Colonic mucosa (tissue), 4 donors: Measurements from ENCODE around the gene NUDT14. TPM values are rescaled to one million over a fixed set of nuclear protein-coding genes. Genes with fewer than 3 reads are reported as not detected.
A peak's percentile ranks its signal among the peaks of the same experiment; 100 is the strongest.

ENCODE experiments used
- DNase-seq: peaks from one replicate; pipeline ENCODE4 v3.0.0-alpha.2; 2020
- H3K27ac ChIP-seq: fragments of 200-600 bp; one replicate; pipeline ENCODE4 v1.8.0; 2021
- H3K27me3 ChIP-seq: fragments of 200-600 bp; one replicate; pipeline ENCODE4 v1.8.0; 2021
- H3K36me3 ChIP-seq: fragments of 200-600 bp; one replicate; pipeline ENCODE4 v1.8.0; 2021
- H3K4me1 ChIP-seq: fragments of 200-600 bp; one replicate; pipeline ENCODE4 v1.8.0; 2021; ENCODE audit warnings: mild to moderate bottlenecking
- H3K4me3 ChIP-seq: fragments of 200-600 bp; one replicate; pipeline ENCODE4 v1.8.0; 2021
- H3K9ac ChIP-seq, 2 donors: one replicate each; pipeline ENCODE4 v1.7.0; 2013; ENCODE audit warnings: control low read depth in 2 of 2, low read depth in 2 of 2, low read length in 2 of 2
- H3K9me3 ChIP-seq: fragments of 200-600 bp; one replicate; pipeline ENCODE4 v1.8.0; 2021
- intact Hi-C: fragments of 100-400 bp; cut with DNase I; formaldehyde crosslinking; loops from one replicate; pipeline ENCODE4 v1.14.1; 2022
- total RNA-seq, 2 donors: library from RNA; stranded (reverse); fragmentation: NEBNext Ultra II Directional in 1 of 2; extraction: Animal tissue kit (Norgen Biotek cat#: 25700) in 1 of 2; gene quantifications; one replicate each; pipeline ENCODE4 v1.2.1, GENCODE V29; 2021
- TF ChIP-seq, protein P1 (sequence below): fragments of 200-600 bp; IDR thresholded peaks from one replicate; pipeline ENCODE4 v1.8.0; 2022; ENCODE audit warnings: antibody characterized with exemption, mild to moderate bottlenecking
- donor health status: healthy.
- donor health status: DM: no; HTN: no; CAD: no.
- donor health status: DM: no; HTN: no; CAD: no.

The NUDT14 gene
- total RNA-seq, 2 donors from 2014 or later, result 40.8 to 46.0 TPM

DNA sequence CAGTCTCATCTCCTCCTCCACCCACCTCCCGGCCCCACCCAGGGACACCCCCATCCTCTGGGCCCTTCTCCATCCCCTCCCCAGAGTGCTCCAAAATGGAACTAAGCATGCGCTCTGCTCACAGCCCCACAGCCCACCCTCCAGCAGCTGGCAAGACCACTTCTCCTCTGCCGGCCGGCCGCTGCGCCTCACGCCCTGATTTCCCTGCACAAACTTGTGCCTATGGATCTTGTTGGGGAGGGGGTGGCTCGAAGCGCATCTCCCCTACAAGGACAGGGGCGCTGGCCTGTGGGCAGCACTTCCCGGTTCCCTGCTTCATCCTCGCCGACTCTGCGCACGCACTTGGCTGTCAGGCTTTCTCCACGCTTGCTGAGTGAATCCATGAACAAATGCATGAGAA is 19.5 kb upstream of the NUDT14 start:
- Histone ChIP-seq H3K4me1 (peaks cover 5% of the 10 kb centered on the region), H3K9ac (no peak overlapping the region), H3K27ac (no peak overlapping the region), H3K27me3 (peaks cover 42% of the 10 kb centered on the region), H3K36me3 (no peaks in the 10 kb centered on the region), H3K4me3 (no peak overlapping the region), H3K9me3 (no peaks in the 10 kb centered on the region)
- intact Hi-C loops, result loop anchor here (2.0 to 10.0 kb wide), 3 partner anchors 67 to 324 kb away; partner anchors contain the start of gene TMEM121
- TF ChIP-seq, protein P1, sequence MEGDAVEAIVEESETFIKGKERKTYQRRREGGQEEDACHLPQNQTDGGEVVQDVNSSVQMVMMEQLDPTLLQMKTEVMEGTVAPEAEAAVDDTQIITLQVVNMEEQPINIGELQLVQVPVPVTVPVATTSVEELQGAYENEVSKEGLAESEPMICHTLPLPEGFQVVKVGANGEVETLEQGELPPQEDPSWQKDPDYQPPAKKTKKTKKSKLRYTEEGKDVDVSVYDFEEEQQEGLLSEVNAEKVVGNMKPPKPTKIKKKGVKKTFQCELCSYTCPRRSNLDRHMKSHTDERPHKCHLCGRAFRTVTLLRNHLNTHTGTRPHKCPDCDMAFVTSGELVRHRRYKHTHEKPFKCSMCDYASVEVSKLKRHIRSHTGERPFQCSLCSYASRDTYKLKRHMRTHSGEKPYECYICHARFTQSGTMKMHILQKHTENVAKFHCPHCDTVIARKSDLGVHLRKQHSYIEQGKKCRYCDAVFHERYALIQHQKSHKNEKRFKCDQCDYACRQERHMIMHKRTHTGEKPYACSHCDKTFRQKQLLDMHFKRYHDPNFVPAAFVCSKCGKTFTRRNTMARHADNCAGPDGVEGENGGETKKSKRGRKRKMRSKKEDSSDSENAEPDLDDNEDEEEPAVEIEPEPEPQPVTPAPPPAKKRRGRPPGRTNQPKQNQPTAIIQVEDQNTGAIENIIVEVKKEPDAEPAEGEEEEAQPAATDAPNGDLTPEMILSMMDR, result no peak
- DNase-seq, result no peak

DNA sequence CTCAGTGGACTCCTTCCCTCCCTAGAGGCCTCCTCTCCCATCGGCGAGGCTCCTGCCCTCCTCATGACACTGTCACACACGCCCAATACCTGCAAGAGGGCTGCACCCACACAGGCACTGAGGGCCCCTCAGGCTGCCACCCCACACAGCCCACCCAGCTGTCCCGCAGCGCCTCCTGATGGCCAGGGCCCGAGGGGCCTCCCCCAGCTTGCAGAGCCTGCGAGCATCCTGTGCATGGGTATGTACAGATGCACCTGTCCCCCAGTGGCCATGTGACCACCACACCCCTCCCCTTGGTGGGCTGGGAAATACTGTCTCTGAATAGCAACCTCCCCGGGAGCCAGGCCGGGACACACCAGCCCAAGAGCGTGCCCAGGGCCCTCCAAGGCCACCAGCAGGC is 19.0 kb upstream of the NUDT14 start:
- Histone ChIP-seq H3K36me3 (no peaks in the 10 kb centered on the region), H3K4me1 (peaks cover 5% of the 10 kb centered on the region), H3K4me3 (no peak overlapping the region), H3K27me3 (peaks cover 44% of the 10 kb centered on the region), H3K27ac (no peak overlapping the region), H3K9me3 (no peaks in the 10 kb centered on the region), H3K9ac (no peak overlapping the region)
- intact Hi-C loops, result loop anchor here (2.0 to 10.0 kb wide), 3 partner anchors 67 to 325 kb away; partner anchors contain the start of gene TMEM121
- TF ChIP-seq, protein P1, result no peak
- DNase-seq, result no peak

DNA sequence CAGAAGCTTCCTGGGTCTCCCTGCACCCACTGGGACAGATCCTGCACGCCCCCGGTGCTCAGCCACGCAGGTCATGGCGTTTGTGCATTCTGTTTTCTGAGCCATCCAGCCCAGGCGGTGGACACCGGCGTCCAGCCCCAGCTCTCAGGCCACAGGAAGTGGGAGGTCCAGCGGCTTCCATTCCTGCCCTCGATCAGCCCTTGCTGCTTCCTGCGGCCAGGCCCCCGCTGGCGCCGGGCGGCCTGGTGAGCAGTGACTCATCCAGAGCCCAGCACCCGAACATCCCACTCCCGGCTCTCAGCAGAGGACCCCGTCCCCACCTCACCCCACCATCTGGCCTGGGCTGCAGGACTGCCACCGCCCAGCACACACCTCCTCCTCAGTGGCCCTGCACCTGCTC is 18.0 kb upstream of the NUDT14 start:
- Histone ChIP-seq H3K27ac (no peak overlapping the region), H3K27me3 (peaks cover 44% of the 10 kb centered on the region), H3K4me1 (no peaks in the 10 kb centered on the region)

DNA sequence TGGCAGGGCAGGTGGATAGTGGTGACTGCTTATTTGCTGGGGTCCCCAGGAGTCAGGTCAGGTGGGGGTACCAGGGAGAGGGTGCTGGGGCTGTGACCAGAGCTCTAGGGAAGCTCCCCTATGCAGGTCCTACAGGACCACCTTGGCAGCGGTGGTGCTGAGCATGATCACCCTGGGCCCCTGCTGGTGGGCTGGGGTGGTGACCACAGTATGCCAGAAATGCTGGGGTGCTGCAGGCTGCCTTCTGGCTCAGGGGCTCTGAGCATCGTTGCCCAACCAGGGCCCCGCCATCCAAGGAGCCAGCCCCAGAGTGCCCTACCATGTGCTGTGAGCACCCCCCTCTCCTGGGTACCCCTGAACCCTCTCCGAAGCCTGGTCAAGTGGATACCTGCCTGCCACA is 17.5 kb upstream of the NUDT14 start:
- TF ChIP-seq, protein P1, result no peak
- Histone ChIP-seq H3K4me3 (no peak overlapping the region), H3K27ac (peak overlapping the region; percentile 2), H3K36me3 (no peaks in the 10 kb centered on the region), H3K4me1 (no peaks in the 10 kb centered on the region), H3K27me3 (peaks cover 44% of the 10 kb centered on the region), H3K9ac (no peak overlapping the region), H3K9me3 (no peaks in the 10 kb centered on the region)
- intact Hi-C loops, result no loop called here
- DNase-seq, result no peak

More for the DNA sequence above, 18.0 kb upstream of the NUDT14 start:
- intact Hi-C loops, result no loop called here
- Histone ChIP-seq H3K9ac (no peak overlapping the region), H3K36me3 (no peaks in the 10 kb centered on the region), H3K4me3 (no peak overlapping the region), H3K9me3 (no peaks in the 10 kb centered on the region)
- TF ChIP-seq, protein P1, result no peak
- no peak for DNase-seq

DNA sequence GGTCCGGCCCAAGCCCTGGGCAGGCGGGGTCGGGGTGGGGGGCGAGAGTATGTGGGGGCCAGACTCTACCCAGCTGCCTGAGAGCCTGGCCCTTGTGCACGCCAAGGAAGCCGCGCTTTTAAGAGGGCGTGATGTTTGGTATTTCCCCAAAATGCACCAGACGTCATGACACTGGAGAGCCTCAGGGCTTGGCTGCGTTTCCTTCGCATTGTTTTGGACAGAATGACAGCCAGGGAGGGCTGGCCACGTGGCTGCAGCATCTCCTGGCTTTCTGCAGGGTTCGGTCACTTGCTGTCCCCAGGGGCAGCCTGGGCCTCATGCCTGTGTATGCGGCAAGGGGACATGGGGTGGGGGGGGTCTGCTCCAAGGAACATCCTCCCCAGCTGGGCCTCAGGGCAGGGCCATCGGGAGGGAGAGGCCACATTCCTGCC is 16.1 kb upstream of the NUDT14 start:
- intact Hi-C loops, result no loop called here
- no peaks in the 10 kb centered on the region for H3K9me3 ChIP-seq
- H3K27ac ChIP-seq, result no peak overlapping the region
- H3K4me3 ChIP-seq, result no peak overlapping the region
- H3K9ac ChIP-seq, result no peak overlapping the region
- H3K4me1 ChIP-seq, result no peaks in the 10 kb centered on the region
- no peak for DNase-seq
- H3K36me3 ChIP-seq, result no peaks in the 10 kb centered on the region
- H3K27me3 ChIP-seq, result peaks cover 44% of the 10 kb centered on the region
- TF ChIP-seq, protein P1, result no peak
